ENCODE results near the gene KCNT2.

- TF ChIP-seq RAD21 (conservative IDR thresholded peaks at IDR 0.05 in 1 of 2, IDR thresholded peaks at IDR 0.05 in 1 of 2) (no peak), CTCF (IDR thresholded peaks at IDR 0.05) (no peak), SMC3 (IDR thresholded peaks at IDR 0.05) (no peak), BHLHE40 (IDR thresholded peaks at IDR 0.05; ENCODE audit: low read depth, low read length) (no peak), JUNB (IDR thresholded peaks at IDR 0.05) (no peak), RCOR1 (IDR thresholded peaks at IDR 0.05; ENCODE audit: low read depth, low read length) (no peak)
Measured at GRCh38 chr1:196594700-196595099, 13.5 kb downstream of the KCNT2 start.

Measured in A549 (cell line).